Skeletal muscle tissue (tissue), 4 donors: ENCODE measurements around the gene ABI3BP. TPM values are rescaled to one million over a fixed set of nuclear protein-coding genes. Genes with fewer than 3 reads are reported as not detected.

Experiments used
- H3K27ac ChIP-seq: one replicate; pipeline ENCODE4 v1.7.0; 2013; ENCODE audit warnings: mild to moderate bottlenecking, low read depth, low read length, inconsistent platforms
- H3K27me3 ChIP-seq, 3 donors: one replicate each; pipeline ENCODE4 v1.7.0; 2013; ENCODE audit warnings: low read length in 3 of 3; ENCODE audit not compliant: control insufficient read depth in 3 of 3, insufficient read depth in 3 of 3
- H3K36me3 ChIP-seq, 3 donors: one replicate each; pipeline ENCODE4 v1.7.0; 2013; ENCODE audit warnings: low read length in 3 of 3; ENCODE audit not compliant: control insufficient read depth in 3 of 3, insufficient read depth in 3 of 3
- H3K4me1 ChIP-seq, 3 donors: one replicate each; pipeline ENCODE4 v1.7.0; 2013; ENCODE audit warnings: low read length in 3 of 3, mild to moderate bottlenecking in 3 of 3; ENCODE audit not compliant: control insufficient read depth in 3 of 3, insufficient read depth in 3 of 3
- H3K4me3 ChIP-seq, 3 donors: one replicate each; pipeline ENCODE4 v1.7.0; 2013; ENCODE audit warnings: low read length in 3 of 3
- H3K9ac ChIP-seq, 3 donors: one replicate each; pipeline ENCODE4 v1.7.0; 2013; ENCODE audit warnings: low read length in 3 of 3, mild to moderate bottlenecking in 3 of 3, moderate library complexity in 2 of 3, low read depth in 1 of 3
- H3K9me3 ChIP-seq, 3 donors: one replicate each; pipeline ENCODE4 v1.7.0; 2013; ENCODE audit warnings: low read length in 3 of 3; ENCODE audit not compliant: control insufficient read depth in 3 of 3
- total RNA-seq: library from RNA; depleted of rRNA; stranded (reverse); fragments of >200 nt; gene quantifications from one replicate; pipeline ENCODE4 v1.2.3, GENCODE V29; 2014
- donor health status: Osteomylitis.

The ABI3BP gene
- total RNA-seq, 1 donor from 2014 or later, result 63.2 TPM

- H3K27ac ChIP-seq, result no peak overlapping the region
These were observed 249.7 kb downstream of the ABI3BP start for GRCh38 chr3:100743535-100743934.

DNA sequence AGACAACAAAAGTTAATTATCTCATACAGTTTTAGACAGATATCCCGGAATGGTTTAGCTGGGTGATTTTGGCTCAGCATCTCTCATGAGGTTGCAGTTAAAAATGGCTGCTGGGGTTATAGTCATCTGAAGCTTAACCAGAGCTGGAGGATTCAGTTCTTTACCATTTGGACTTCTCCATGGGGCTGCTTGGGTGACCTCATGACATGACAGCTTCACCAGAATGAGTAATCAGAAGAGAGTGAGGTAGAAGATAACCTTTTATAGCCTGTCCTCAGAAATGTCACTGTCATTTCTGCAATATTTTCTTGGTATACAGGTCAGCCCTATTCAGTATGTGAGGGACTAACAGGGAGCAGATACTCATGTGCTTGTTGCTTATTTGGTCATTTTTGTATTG lies 253.0 kb downstream of the ABI3BP start:
- Histone ChIP-seq H3K9ac (no peak overlapping the region), H3K27ac (no peak overlapping the region), H3K36me3 (peaks cover 8 to 38% (median 28%) of the 10 kb centered on the region in 3 donors), H3K9me3 (no peaks in the 10 kb centered on the region), H3K4me1 (peaks cover 0 to 13% (median 0%) of the 10 kb centered on the region in 3 donors), H3K27me3 (no peaks in the 10 kb centered on the region), H3K4me3 (no peak overlapping the region)

More at GRCh38 chr3:100743535-100743934, 249.7 kb downstream of the ABI3BP start:
- Histone ChIP-seq H3K36me3 (peaks cover 10 to 40% (median 26%) of the 10 kb centered on the region in 3 donors), H3K4me1 (peaks cover 0 to 15% (median 0%) of the 10 kb centered on the region in 3 donors), H3K9ac (no peak overlapping the region), H3K27me3 (no peaks in the 10 kb centered on the region), H3K4me3 (no peak overlapping the region), H3K9me3 (no peaks in the 10 kb centered on the region)

DNA sequence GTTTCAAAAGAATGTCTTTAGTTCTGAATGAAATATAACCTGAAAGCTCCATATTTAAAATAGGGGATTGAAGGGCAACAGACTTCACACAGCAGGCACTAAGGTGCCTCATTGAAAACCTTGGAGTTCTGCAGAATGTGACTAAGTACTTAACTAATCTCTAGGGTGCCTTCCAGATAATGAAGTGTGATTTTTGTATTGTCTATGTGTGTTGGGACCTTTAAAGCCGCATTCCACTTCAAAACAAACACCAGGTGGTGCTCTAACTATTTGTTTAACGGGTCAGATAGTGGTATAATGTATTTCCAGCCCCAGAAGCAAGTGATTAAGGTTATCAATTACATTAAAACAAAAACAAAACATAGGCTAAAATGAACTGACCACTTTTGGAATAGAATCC lies 255.9 kb downstream of the ABI3BP start:
- Histone ChIP-seq H3K9me3 (no peaks in the 10 kb centered on the region), H3K36me3 (peaks cover 8 to 38% (median 25%) of the 10 kb centered on the region in 3 donors), H3K4me1 (peaks cover 0 to 17% (median 0%) of the 10 kb centered on the region in 3 donors), H3K4me3 (no peak overlapping the region), H3K9ac (no peak overlapping the region), H3K27ac (no peak overlapping the region), H3K27me3 (no peaks in the 10 kb centered on the region)

DNA sequence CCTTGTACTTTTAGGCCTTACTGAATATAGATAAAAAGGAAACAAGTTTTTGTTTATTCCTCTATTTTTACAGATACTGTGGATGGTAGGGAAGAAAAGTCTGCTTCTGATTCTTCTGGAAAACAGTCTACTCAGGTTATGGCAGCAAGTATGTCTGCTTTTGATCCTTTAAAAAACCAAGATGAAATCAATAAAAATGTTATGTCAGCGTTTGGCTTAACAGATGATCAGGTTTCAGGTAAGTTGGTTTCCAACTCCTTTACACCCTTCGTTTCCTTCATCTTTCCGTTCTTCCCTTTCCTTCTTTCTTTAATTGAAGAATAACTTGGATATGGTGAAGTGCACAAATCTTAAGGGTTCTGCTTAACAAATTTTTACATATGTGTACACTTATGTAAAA lies 260.8 kb downstream of the ABI3BP start:
- Histone ChIP-seq H3K36me3 (peaks cover 10 to 28% (median 20%) of the 10 kb centered on the region in 3 donors), H3K9me3 (no peaks in the 10 kb centered on the region), H3K4me3 (no peak overlapping the region), H3K9ac (no peak overlapping the region), H3K4me1 (peaks cover 0 to 6% (median 0%) of the 10 kb centered on the region in 3 donors), H3K27ac (no peak overlapping the region), H3K27me3 (no peaks in the 10 kb centered on the region)

GRCh38 chr3:100730524-100730923 lies 262.7 kb downstream of the ABI3BP start:
- H3K9ac ChIP-seq, result no peak overlapping the region
- no peaks in the 10 kb centered on the region for H3K9me3 ChIP-seq
- no peaks in the 10 kb centered on the region for H3K27me3 ChIP-seq
- H3K4me1 ChIP-seq, result peaks cover 0 to 10% (median 0%) of the 10 kb centered on the region in 3 donors
- H3K36me3 ChIP-seq, result peaks cover 4 to 26% (median 16%) of the 10 kb centered on the region in 3 donors
- H3K4me3 ChIP-seq, result no peak overlapping the region
- H3K27ac ChIP-seq, result no peak overlapping the region

GRCh38 chr3:100726706-100727105 lies 266.5 kb downstream of the ABI3BP start:
- Histone ChIP-seq H3K27me3 (no peaks in the 10 kb centered on the region), H3K9ac (no peak overlapping the region), H3K4me1 (peaks cover 0 to 7% (median 0%) of the 10 kb centered on the region in 3 donors), H3K27ac (no peak overlapping the region), H3K9me3 (no peaks in the 10 kb centered on the region), H3K36me3 (peaks cover 2 to 17% (median 16%) of the 10 kb centered on the region in 3 donors), H3K4me3 (no peak overlapping the region)

GRCh38 chr3:100725935-100726513 lies 267.2 kb downstream of the ABI3BP start:
- Histone ChIP-seq H3K9ac (no peak overlapping the region), H3K27ac (no peak overlapping the region), H3K9me3 (no peaks in the 10 kb centered on the region), H3K36me3 (peaks cover 2 to 23% (median 16%) of the 10 kb centered on the region in 3 donors), H3K27me3 (no peaks in the 10 kb centered on the region), H3K4me3 (no peak overlapping the region), H3K4me1 (peaks cover 0 to 7% (median 0%) of the 10 kb centered on the region in 3 donors)

- H3K36me3 ChIP-seq, result peaks cover 7 to 10% (median 9%) of the 10 kb centered on the region in 3 donors
- no peak overlapping the region for H3K9ac ChIP-seq
- no peaks in the 10 kb centered on the region for H3K27me3 ChIP-seq
- no peak overlapping the region for H3K4me3 ChIP-seq
- H3K27ac ChIP-seq, result no peak overlapping the region
- no peaks in the 10 kb centered on the region for H3K4me1 ChIP-seq
- no peaks in the 10 kb centered on the region for H3K9me3 ChIP-seq
These were observed 272.8 kb downstream of the ABI3BP start for GRCh38 chr3:100720426-100720825.

- H3K9ac ChIP-seq, result no peak overlapping the region
- no peaks in the 10 kb centered on the region for H3K27me3 ChIP-seq
- H3K36me3 ChIP-seq, result peaks cover 11 to 19% (median 13%) of the 10 kb centered on the region in 3 donors
- no peaks in the 10 kb centered on the region for H3K4me1 ChIP-seq
- no peaks in the 10 kb centered on the region for H3K9me3 ChIP-seq
- H3K27ac ChIP-seq, result no peak overlapping the region
- H3K4me3 ChIP-seq, result no peak overlapping the region
These were observed 274.1 kb downstream of the ABI3BP start for GRCh38 chr3:100719136-100719535.

DNA sequence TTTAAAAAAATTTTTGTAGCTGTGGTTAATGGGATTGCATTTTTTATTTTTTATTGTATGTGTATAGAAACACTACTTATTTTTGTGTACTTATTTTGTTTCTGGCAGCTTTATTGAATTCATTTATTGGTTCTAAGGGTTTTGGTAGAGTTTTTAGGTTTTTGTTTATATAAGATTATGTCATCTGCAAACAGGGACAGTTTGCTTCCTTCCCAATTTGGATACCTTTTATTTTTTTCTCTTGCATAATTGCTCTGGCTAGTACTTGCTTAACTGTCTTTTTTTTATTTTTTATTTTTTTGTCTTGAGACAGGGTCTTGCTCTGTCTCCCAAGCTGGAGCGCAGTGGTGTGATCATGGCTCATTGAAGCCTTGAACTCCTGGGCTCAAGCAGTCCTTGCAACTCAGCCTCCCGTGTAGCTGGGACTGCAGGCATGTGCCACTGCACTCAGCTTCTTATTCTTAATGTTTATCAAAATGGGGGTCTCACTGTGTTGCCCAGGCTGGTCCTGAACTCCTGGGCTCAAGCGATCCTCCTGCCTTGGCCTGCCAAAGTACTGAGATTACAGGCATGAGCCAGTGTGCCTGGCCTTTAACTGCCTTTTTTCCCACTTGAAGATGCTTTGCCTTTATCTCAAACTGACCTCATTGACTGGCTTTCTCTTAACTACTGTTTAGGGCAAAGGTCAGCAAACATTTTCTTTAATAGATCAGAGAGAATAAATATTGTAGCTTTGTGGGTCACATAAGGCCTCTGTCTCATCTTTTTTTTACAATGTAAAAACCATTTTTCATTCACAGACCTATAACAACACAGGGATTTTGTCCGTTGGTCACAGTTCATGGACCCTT lies 275.4 kb downstream of the ABI3BP start:
- no peak overlapping the region for H3K9ac ChIP-seq
- no peak overlapping the region for H3K4me3 ChIP-seq
- no peaks in the 10 kb centered on the region for H3K27me3 ChIP-seq
- no peaks in the 10 kb centered on the region for H3K9me3 ChIP-seq
- no peak overlapping the region for H3K27ac ChIP-seq
- peaks cover 13 to 23% (median 15%) of the 10 kb centered on the region in 3 donors for H3K36me3 ChIP-seq
- no peaks in the 10 kb centered on the region for H3K4me1 ChIP-seq
